Esophagus squamous epithelium (tissue), 5 donors: ENCODE results near the gene OR11A1. TPM values are rescaled to one million over a fixed set of nuclear protein-coding genes. Genes with fewer than 3 reads are reported as not detected.

Experiments used
- DNase-seq: peaks from one replicate; lab custom pipeline; 2025; lab: John Stamatoyannopoulos, UW
- H3K27ac ChIP-seq, 4 donors: fragments of 200-600 bp; sonication (generic); one replicate each; pipeline ENCODE4 v1.5.1; 2016 to 2019; ENCODE audit warnings: mild to moderate bottlenecking in 1 of 4
- H3K27me3 ChIP-seq, 4 donors: fragments of 200-600 bp; sonication (generic); 1 replicate in 3 of 4; 2 replicates in 1 of 4; pipeline versions ENCODE4 v1.5.1 to v1.6.0; 2017 to 2021; ENCODE audit warnings: antibody characterized with exemption in 1 of 4
- H3K36me3 ChIP-seq, 3 donors: fragments of 200-600 bp; sonication (generic); one replicate each; pipeline ENCODE4 v1.5.1; 2016 to 2019
- H3K4me1 ChIP-seq, 3 donors: fragments of 200-600 bp; sonication (generic); one replicate each; pipeline ENCODE4 v1.5.1; 2017 to 2019
- H3K4me3 ChIP-seq, 4 donors: fragments of 200-600 bp; sonication (generic); 1 replicate in 3 of 4; 2 replicates in 1 of 4; pipeline ENCODE4 v1.5.1; 2016 to 2019; ENCODE audit warnings: mild to moderate bottlenecking in 2 of 4, moderate library complexity in 1 of 4
- H3K9me3 ChIP-seq, 3 donors: fragments of 200-600 bp; sonication (generic); one replicate each; pipeline ENCODE4 v1.5.1; 2016 to 2019
- POLR2A ChIP-seq, 4 donors: fragments of 450-650 bp; IDR thresholded peaks; one replicate each; pipeline ENCODE4 v1.6.1; 2017; ENCODE audit warnings: antibody characterized with exemption in 4 of 4, mild to moderate bottlenecking in 4 of 4, moderate library complexity in 3 of 4
- WGBS, 2 donors: methylation state at CpG; one replicate each; pipeline ENCODE4 v1.1.5; 2018; 5-methylcytosine and 5-hydroxymethylcytosine counted together
- intact Hi-C: fragments of 100-400 bp; cut with DNase I; formaldehyde crosslinking; loops from one replicate; pipeline ENCODE4 v1.15.0; 2022
- total RNA-seq, 4 donors: library from RNA; depleted of rRNA; stranded (reverse); fragments of >200 nt; gene quantifications; one replicate each; pipeline ENCODE4 v1.1.0, GENCODE V29; 2016
- TF ChIP-seq, protein P1 (sequence below), 6 experiments: fragments of 450-650 bp in 4 of 6; fragments of 200-600 bp in 2 of 6; sonication (generic) in 2 of 6; IDR thresholded peaks; one replicate each; pipeline ENCODE4 v1.5.1; 2016 to 2019; ENCODE audit warnings: antibody characterized with exemption in 6 of 6, mild to moderate bottlenecking in 4 of 6, moderate library complexity in 4 of 6
- donor health status: DM: yes; HTN: yes; CAD: no.

OR11A1 gene
- total RNA-seq, 4 donors from 2014 or later, result not detected

GRCh38 chr6:29486577-29486976, 29.7 kb upstream of the OR11A1 start:
- Histone ChIP-seq H3K4me3 (no peak overlapping the region), H3K36me3 (no peaks in the 10 kb centered on the region), H3K27me3 (no peaks in the 10 kb centered on the region), H3K9me3 (peaks cover 0 to 4% (median 0%) of the 10 kb centered on the region in 3 donors), H3K4me1 (no peaks in the 10 kb centered on the region), H3K27ac (no peak overlapping the region)
- WGBS, 2 donors, result 32 to 44% methylated on average over 3 to 4 of the region's 4 CpGs
- no peak for DNase-seq
- intact Hi-C loops, result no loop called here
- TF ChIP-seq, protein P1, sequence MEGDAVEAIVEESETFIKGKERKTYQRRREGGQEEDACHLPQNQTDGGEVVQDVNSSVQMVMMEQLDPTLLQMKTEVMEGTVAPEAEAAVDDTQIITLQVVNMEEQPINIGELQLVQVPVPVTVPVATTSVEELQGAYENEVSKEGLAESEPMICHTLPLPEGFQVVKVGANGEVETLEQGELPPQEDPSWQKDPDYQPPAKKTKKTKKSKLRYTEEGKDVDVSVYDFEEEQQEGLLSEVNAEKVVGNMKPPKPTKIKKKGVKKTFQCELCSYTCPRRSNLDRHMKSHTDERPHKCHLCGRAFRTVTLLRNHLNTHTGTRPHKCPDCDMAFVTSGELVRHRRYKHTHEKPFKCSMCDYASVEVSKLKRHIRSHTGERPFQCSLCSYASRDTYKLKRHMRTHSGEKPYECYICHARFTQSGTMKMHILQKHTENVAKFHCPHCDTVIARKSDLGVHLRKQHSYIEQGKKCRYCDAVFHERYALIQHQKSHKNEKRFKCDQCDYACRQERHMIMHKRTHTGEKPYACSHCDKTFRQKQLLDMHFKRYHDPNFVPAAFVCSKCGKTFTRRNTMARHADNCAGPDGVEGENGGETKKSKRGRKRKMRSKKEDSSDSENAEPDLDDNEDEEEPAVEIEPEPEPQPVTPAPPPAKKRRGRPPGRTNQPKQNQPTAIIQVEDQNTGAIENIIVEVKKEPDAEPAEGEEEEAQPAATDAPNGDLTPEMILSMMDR (IDR thresholded peaks at IDR 0.05), result no peak
- TF ChIP-seq POLR2A (IDR thresholded peaks at IDR 0.05), result no peak

DNA sequence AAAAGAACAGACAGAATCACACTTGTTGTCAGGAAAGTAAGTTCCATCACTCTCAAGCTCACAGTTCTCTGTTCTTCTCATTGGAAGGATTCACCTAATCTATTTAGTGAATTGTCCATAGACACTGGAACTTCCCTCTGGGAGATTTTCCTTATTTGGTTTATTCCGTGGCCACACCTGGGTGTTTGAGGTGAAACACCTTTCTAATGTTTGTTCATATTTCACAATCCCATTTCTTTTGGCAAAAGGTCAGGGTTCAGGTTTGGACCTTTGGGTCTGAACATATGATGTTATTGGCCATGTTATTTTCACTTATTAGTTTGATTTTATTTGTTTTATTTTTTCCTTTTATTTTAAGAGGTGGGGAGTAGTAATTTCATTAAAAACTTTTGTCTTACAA, 26.9 kb upstream of the OR11A1 start:
- Histone ChIP-seq H3K27me3 (no peaks in the 10 kb centered on the region), H3K9me3 (peaks cover 0 to 4% (median 0%) of the 10 kb centered on the region in 3 donors), H3K4me1 (no peaks in the 10 kb centered on the region), H3K36me3 (no peaks in the 10 kb centered on the region), H3K4me3 (no peak overlapping the region), H3K27ac (no peak overlapping the region)
- WGBS, 2 donors, result 35 to 47% methylated on average over 1 of the region's 1 CpG
- DNase-seq, result no peak
- intact Hi-C loops, result no loop called here
- TF ChIP-seq, protein P1 (IDR thresholded peaks at IDR 0.05), result no peak
- no peak for TF ChIP-seq POLR2A (IDR thresholded peaks at IDR 0.05)

DNA sequence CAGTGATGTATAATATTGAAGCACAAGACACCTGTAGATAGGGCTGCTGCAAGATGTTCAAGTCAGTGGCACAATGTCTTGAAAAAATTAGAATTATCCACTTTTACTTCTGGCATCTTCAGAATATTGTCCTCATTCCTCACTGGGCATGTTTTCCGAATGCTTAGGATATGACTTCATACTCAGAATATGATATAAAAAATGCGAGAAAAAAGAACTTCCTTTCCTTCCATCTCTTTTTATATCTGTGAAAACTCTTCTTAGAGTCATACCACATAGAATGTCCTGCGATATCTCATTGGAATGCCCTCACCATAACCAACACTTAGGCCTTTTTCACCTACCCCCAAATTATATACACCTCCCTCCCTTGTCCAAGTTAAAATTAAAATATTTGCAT, 26.3 kb upstream of the OR11A1 start:
- WGBS, 2 donors, result 74 to 77% methylated on average over 3 of the region's 3 CpGs

GRCh38 chr6:29479560-29479959, 22.7 kb upstream of the OR11A1 start:
- DNase-seq, result no peak
- TF ChIP-seq POLR2A (IDR thresholded peaks at IDR 0.05), result no peak
- no peaks in the 10 kb centered on the region for H3K4me1 ChIP-seq
- H3K36me3 ChIP-seq, result no peaks in the 10 kb centered on the region
- no peak overlapping the region for H3K4me3 ChIP-seq
- peaks cover 0 to 4% (median 0%) of the 10 kb centered on the region in 3 donors for H3K9me3 ChIP-seq
- no peaks in the 10 kb centered on the region for H3K27me3 ChIP-seq
- WGBS, 2 donors, result 71 to 75% methylated on average over 2 of the region's 2 CpGs
- no peak overlapping the region for H3K27ac ChIP-seq
- intact Hi-C loops, result no loop called here

More for the DNA sequence above, 26.3 kb upstream of the OR11A1 start:
- intact Hi-C loops, result no loop called here
- Histone ChIP-seq H3K4me1 (no peaks in the 10 kb centered on the region), H3K4me3 (no peak overlapping the region), H3K27ac (no peak overlapping the region), H3K9me3 (peaks cover 0 to 4% (median 0%) of the 10 kb centered on the region in 3 donors), H3K27me3 (no peaks in the 10 kb centered on the region), H3K36me3 (no peaks in the 10 kb centered on the region)
- TF ChIP-seq, protein P1 (IDR thresholded peaks at IDR 0.05), result no peak
- TF ChIP-seq POLR2A (IDR thresholded peaks at IDR 0.05), result no peak
- DNase-seq, result no peak

GRCh38 chr6:29478740-29479139, 21.9 kb upstream of the OR11A1 start:
- Histone ChIP-seq H3K27me3 (no peaks in the 10 kb centered on the region), H3K27ac (no peak overlapping the region), H3K9me3 (peaks cover 0 to 4% (median 0%) of the 10 kb centered on the region in 3 donors), H3K4me3 (no peak overlapping the region), H3K4me1 (no peaks in the 10 kb centered on the region), H3K36me3 (no peaks in the 10 kb centered on the region)
- no peak for DNase-seq
- intact Hi-C loops, result no loop called here
- TF ChIP-seq, protein P1 (IDR thresholded peaks at IDR 0.05), result no peak
- no peak for TF ChIP-seq POLR2A (IDR thresholded peaks at IDR 0.05)
- WGBS, 2 donors, result 70 to 72% methylated on average over 5 of the region's 5 CpGs
